Right lobe of liver (tissue), 4 donors: Measurements from ENCODE around the gene CFAP100.

Experiments
- POLR2A ChIP-seq: fragments of 450-650 bp; IDR thresholded peaks from one replicate; pipeline ENCODE4 v1.6.1; 2017; ENCODE audit warnings: antibody characterized with exemption, mild to moderate bottlenecking
- TF ChIP-seq, protein P1 (sequence below), 4 donors: fragments of 200-600 bp in 3 of 4; fragments of 450-650 bp in 1 of 4; IDR thresholded peaks; one replicate each; pipeline versions ENCODE4 v1.5.1 to v1.8.0; 2016 to 2022; ENCODE audit warnings: antibody characterized with exemption in 4 of 4, mild to moderate bottlenecking in 2 of 4
- donor health status: DM: no; HTN: no; CAD: no.
- donor health status: DM: no; HTN: no; CAD: no.
- donor health status: DM: no; HTN: yes; CAD: no.

DNA sequence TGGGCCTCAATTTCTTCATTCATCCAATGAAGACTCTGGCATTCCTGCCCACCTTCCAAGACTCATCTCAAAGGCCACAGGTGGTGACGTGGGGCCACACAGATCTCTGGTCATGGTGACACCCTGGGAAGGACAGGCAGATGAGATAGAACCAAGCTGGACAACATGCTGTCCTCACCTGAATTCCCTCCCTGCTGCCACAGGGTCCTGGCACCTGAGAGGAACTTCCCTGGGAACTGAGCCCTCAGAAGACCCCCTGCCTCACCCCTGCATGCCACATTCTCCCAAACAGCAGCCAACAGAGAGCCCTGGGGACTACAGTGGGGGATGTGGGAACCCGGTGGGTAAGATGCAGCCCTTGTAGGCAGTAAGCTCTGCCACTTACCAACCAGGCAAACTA lies 48.2 kb upstream of the CFAP100 start:
- TF ChIP-seq, protein P1, sequence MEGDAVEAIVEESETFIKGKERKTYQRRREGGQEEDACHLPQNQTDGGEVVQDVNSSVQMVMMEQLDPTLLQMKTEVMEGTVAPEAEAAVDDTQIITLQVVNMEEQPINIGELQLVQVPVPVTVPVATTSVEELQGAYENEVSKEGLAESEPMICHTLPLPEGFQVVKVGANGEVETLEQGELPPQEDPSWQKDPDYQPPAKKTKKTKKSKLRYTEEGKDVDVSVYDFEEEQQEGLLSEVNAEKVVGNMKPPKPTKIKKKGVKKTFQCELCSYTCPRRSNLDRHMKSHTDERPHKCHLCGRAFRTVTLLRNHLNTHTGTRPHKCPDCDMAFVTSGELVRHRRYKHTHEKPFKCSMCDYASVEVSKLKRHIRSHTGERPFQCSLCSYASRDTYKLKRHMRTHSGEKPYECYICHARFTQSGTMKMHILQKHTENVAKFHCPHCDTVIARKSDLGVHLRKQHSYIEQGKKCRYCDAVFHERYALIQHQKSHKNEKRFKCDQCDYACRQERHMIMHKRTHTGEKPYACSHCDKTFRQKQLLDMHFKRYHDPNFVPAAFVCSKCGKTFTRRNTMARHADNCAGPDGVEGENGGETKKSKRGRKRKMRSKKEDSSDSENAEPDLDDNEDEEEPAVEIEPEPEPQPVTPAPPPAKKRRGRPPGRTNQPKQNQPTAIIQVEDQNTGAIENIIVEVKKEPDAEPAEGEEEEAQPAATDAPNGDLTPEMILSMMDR (IDR thresholded peaks at IDR 0.05), result no peak
- no peak for TF ChIP-seq POLR2A
